OCI-LY1 (cell line): ENCODE data around the gene PDE4D.

Experiments
- H2AFZ ChIP-seq: fragments of 200-600 bp; sonication (generic), shearing (Covaris generic); 2 replicates; pipeline ENCODE4 v1.6.0; 2014; ENCODE audit warnings: antibody characterized with exemption, mild to moderate bottlenecking, low read length
- H3F3A ChIP-seq: fragments of 200-600 bp; sonication (generic), shearing (Covaris generic); 2 replicates; pipeline ENCODE4 v1.6.0; 2014; ENCODE audit warnings: mild to moderate bottlenecking, antibody characterized with exemption, low read length, moderate library complexity; ENCODE audit not compliant: insufficient read depth
- H3K27ac ChIP-seq: fragments of 200-600 bp; sonication (generic); 2 replicates; pipeline ENCODE4 v1.5.1; 2014; ENCODE audit warnings: low read length, mixed run types, mild to moderate bottlenecking, low read depth; ENCODE audit not compliant: poor library complexity, severe bottlenecking
- H3K27me3 ChIP-seq: fragments of 200-600 bp; sonication (generic); 2 replicates; pipeline ENCODE4 v1.6.0; 2014; ENCODE audit warnings: antibody characterized with exemption, mild to moderate bottlenecking, low read length, moderate library complexity; ENCODE audit not compliant: insufficient read depth
- H3K36me3 ChIP-seq: fragments of 200-600 bp; sonication (generic); 2 replicates; pipeline ENCODE4 v1.6.1; 2014; ENCODE audit warnings: mild to moderate bottlenecking, antibody characterized with exemption, low read length, moderate library complexity, mixed read lengths; ENCODE audit not compliant: insufficient read depth
- H3K4me1 ChIP-seq: fragments of 200-600 bp; sonication (generic); 2 replicates; pipeline ENCODE4 v1.5.1; 2014; ENCODE audit warnings: mild to moderate bottlenecking, low read length, moderate library complexity; ENCODE audit not compliant: insufficient read depth, severe bottlenecking
- H3K4me2 ChIP-seq: fragments of 200-600 bp; sonication (generic), shearing (Covaris generic); 2 replicates; pipeline ENCODE4 v1.6.1; 2014; ENCODE audit warnings: low read length
- H3K4me3 ChIP-seq: fragments of 200-600 bp; sonication (generic); 2 replicates; pipeline ENCODE4 v1.5.1; 2014; ENCODE audit warnings: low read length, low read depth, mild to moderate bottlenecking, mixed read lengths; ENCODE audit not compliant: poor library complexity, severe bottlenecking
- H3K79me2 ChIP-seq: fragments of 200-600 bp; shearing (Covaris generic); 2 replicates; pipeline ENCODE4 v1.6.1; 2016; ENCODE audit warnings: mixed run types, low read length, mixed read lengths; ENCODE audit not compliant: insufficient read depth
- H3K9ac ChIP-seq: fragments of 200-600 bp; sonication (generic), shearing (Covaris generic); 2 replicates; pipeline ENCODE4 v1.6.1; 2014; ENCODE audit warnings: mild to moderate bottlenecking, low read length, mixed read lengths
- H3K9me2 ChIP-seq: fragments of 200-600 bp; sonication (generic), shearing (Covaris generic); 2 replicates; pipeline ENCODE4 v1.6.1; 2014; ENCODE audit warnings: low read depth, mild to moderate bottlenecking, low read length, mixed read lengths
- H3K9me3 ChIP-seq: fragments of 200-600 bp; shearing (Covaris generic); 2 replicates; pipeline ENCODE4 v1.6.1; 2014; ENCODE audit warnings: low read length, mixed read lengths
- H4K20me1 ChIP-seq: fragments of 200-600 bp; sonication (generic), shearing (Covaris generic); 2 replicates; pipeline ENCODE4 v1.6.0; 2016; ENCODE audit warnings: mild to moderate bottlenecking, low read length; ENCODE audit not compliant: insufficient read depth
- EZH2 ChIP-seq: fragments of 200-600 bp; sonication (generic), shearing (Covaris generic); IDR thresholded peaks from 2 replicates; pipeline ENCODE4 v1.8.0; 2017; ENCODE audit warnings: borderline replicate concordance, mixed run types, mild to moderate bottlenecking, antibody characterized with exemption, low read length, moderate library complexity, mixed read lengths
- TF ChIP-seq, protein P1 (sequence below): fragments of 200-600 bp; sonication (generic), shearing (Covaris generic); IDR thresholded peaks from 2 replicates; pipeline ENCODE4 v1.5.1; 2017; ENCODE audit warnings: mild to moderate bottlenecking, antibody characterized with exemption, low read length, moderate library complexity, mixed read lengths

The PDE4D gene

DNA sequence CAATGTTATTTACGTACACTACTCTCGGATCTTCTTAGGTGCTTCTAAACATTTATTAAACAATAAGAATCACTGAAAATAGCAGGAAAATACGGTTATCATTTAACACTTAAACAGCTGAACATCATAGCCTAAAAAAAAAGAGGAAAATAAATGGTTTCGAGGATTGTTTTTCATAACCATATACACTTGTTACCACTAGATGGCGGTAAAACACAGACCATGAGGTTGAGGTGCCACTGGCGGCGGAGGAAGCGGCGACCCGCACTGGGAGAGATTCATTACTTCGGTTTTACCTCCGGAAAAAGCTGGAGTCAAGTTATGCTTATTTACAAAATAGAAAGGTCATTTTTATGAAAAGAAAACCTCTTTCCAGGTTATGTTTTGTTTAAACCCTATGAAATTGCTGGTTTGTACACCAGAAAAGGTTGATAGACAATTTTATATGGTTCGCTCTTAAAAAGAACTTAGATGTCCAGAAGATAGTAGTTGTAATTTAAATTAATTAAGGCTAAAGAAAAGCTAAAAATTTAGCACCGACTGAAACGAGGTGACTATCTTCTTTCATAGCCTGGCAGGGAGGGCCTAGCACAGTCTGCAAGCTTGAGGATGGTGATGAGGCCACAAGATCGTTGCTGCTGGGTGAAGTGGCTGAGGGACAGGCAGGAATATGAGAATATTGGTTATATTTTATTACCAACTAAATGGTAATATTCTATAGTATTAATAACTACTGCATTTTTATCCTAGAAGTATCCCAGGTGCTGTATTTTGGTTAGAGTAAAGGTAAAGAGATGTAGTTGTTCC, 704.9 kb downstream of the PDE4D start:
- H3K4me2 ChIP-seq: peak overlapping the region; percentile 9; the same call in 1 of the 2 replicates
- H3K9ac ChIP-seq: no peak overlapping the region
- no peaks in the 10 kb centered on the region for H3K9me3 ChIP-seq
- H3K27me3 ChIP-seq: no peaks in the 10 kb centered on the region
- no peaks in the 10 kb centered on the region for H3F3A ChIP-seq
- no peaks in the 10 kb centered on the region for H3K9me2 ChIP-seq
- H2AFZ ChIP-seq: no peak overlapping the region
- H4K20me1 ChIP-seq: no peaks in the 10 kb centered on the region
- no peaks in the 10 kb centered on the region for H3K79me2 ChIP-seq
- no peaks in the 10 kb centered on the region for H3K4me1 ChIP-seq
- no peaks in the 10 kb centered on the region for H3K36me3 ChIP-seq
- TF ChIP-seq EZH2: no peak
- TF ChIP-seq, protein P1, sequence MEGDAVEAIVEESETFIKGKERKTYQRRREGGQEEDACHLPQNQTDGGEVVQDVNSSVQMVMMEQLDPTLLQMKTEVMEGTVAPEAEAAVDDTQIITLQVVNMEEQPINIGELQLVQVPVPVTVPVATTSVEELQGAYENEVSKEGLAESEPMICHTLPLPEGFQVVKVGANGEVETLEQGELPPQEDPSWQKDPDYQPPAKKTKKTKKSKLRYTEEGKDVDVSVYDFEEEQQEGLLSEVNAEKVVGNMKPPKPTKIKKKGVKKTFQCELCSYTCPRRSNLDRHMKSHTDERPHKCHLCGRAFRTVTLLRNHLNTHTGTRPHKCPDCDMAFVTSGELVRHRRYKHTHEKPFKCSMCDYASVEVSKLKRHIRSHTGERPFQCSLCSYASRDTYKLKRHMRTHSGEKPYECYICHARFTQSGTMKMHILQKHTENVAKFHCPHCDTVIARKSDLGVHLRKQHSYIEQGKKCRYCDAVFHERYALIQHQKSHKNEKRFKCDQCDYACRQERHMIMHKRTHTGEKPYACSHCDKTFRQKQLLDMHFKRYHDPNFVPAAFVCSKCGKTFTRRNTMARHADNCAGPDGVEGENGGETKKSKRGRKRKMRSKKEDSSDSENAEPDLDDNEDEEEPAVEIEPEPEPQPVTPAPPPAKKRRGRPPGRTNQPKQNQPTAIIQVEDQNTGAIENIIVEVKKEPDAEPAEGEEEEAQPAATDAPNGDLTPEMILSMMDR: peak; percentile 72
- no peak overlapping the region for H3K4me3 ChIP-seq
- no peak overlapping the region for H3K27ac ChIP-seq

DNA sequence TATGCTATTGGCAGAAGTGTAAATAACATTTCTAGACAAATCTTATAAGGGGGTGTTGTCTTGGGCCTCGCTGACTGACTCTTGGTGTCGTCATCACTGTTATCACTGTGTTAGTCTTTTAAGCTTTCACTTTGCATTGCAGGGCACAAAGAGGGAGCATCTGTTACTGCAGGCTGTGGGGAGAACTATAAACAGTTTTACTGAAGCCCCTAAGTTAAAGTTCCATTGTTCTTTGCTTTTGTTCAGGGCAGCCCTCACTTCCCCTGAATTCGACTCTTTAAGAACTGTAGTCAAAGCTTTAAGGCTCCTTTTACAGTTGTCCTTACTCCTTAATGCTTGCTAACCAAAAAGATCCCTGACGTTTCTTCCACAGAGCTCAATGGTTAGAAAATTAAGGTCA, 705.7 kb downstream of the PDE4D start:
- H3K36me3 ChIP-seq: no peaks in the 10 kb centered on the region
- H3F3A ChIP-seq: no peaks in the 10 kb centered on the region
- H3K27ac ChIP-seq: no peak overlapping the region
- TF ChIP-seq, protein P1: no peak
- TF ChIP-seq EZH2: no peak
- no peaks in the 10 kb centered on the region for H4K20me1 ChIP-seq
- H2AFZ ChIP-seq: no peak overlapping the region
- no peaks in the 10 kb centered on the region for H3K9me2 ChIP-seq
- no peak overlapping the region for H3K9ac ChIP-seq
- no peak overlapping the region for H3K4me2 ChIP-seq
- H3K4me1 ChIP-seq: no peaks in the 10 kb centered on the region
- no peaks in the 10 kb centered on the region for H3K79me2 ChIP-seq
- H3K27me3 ChIP-seq: no peaks in the 10 kb centered on the region
- H3K9me3 ChIP-seq: no peaks in the 10 kb centered on the region
- H3K4me3 ChIP-seq: no peak overlapping the region

DNA sequence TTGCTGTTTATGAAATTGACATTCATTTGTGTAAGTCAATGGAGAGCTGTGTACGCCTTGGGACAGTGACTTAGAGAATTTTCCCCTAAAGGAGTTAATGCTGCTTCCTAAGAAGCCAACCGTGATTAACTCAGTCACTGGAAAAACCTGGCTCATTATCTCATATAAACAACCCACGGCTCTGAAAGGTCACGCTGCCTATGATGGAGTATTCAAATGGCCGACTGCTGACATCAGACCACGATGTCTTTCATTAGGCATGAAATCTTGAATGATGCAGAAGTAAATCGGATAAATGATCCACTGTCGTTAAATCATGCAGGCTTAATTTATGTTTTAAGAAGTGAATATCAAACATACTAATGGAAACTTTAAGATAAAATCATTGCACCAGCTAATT, 706.9 kb downstream of the PDE4D start:
- Histone ChIP-seq H3K4me2 (no peak overlapping the region), H3K79me2 (no peaks in the 10 kb centered on the region), H3K4me3 (no peak overlapping the region), H3K4me1 (no peaks in the 10 kb centered on the region), H4K20me1 (no peaks in the 10 kb centered on the region), H3K27ac (no peak overlapping the region), H3F3A (no peaks in the 10 kb centered on the region), H3K9me3 (no peaks in the 10 kb centered on the region), H2AFZ (no peak overlapping the region), H3K9me2 (no peaks in the 10 kb centered on the region), H3K36me3 (no peaks in the 10 kb centered on the region), H3K27me3 (no peaks in the 10 kb centered on the region), H3K9ac (no peak overlapping the region)
- TF ChIP-seq, protein P1: no peak
- no peak for TF ChIP-seq EZH2
